HG02642 (cell line): Measurements from ENCODE around the gene EGLN1.

Source experiments
- ATAC-seq: cut with Tn5 transposase; IDR thresholded peaks from one replicate; pipeline ENCODE4 v1.9.1; 2021; ENCODE audit warnings: mild to moderate bottlenecking; ENCODE audit not compliant: unreplicated experiment, poor library complexity

Gene EGLN1

GRCh38 chr1:231401478-231401877, 20.6 kb downstream of the EGLN1 start:
- ATAC-seq = no peak

DNA sequence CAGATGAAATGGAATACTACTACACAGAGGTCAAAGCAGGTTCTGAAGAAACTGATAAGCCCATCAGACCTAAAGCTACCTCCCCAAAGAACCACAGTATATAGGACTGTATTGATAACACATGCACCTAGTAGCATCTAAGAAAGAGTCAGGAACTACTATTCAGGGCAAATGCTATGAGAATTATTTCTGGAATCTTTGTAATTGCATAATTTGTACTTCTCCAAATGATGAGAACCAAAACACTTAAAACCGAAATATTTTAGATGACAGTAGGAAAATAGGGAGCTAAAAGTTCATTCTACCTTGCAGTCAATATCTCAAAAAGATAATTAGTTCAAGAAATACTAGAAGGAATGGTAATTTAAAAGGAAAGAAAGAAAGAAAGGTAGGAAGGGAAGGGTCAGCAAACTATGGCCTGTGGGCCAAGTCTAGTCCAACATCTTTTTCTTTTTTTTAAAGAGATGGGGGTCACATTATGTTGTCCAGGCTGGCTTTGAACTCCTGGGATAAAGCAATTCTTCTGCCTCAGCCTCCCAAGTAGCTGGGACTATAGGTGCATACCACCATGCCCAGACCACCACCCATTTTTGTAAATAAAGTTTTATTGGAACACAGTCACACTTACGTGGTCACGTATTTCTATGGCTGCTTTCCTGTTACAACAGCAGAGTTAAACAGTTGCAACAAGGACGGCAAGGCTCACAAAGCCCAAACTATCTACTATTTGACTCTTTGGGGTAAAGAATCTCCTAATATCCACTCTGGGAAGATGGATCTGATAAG, 24.0 kb downstream of the EGLN1 start:
- no peak for ATAC-seq

DNA sequence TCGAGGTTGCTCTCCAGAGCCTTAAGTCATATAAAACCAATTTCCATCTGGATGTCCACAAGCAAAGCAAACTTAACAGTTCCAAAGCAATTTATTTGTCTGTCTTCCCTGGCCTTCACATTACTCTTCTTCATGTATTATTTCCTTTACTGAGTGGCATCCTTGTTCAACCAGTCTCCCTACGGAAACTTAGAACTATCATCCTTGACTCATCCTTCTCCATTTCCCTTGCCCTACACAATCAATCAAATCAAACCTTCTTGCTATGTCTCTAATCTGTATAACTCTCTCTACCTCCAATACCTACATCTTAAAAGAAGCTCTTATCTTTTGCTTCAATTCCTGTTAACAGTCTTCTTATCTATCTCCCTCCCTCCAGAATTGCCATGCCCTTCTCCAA, 25.4 kb downstream of the EGLN1 start:
- ATAC-seq = no peak

DNA sequence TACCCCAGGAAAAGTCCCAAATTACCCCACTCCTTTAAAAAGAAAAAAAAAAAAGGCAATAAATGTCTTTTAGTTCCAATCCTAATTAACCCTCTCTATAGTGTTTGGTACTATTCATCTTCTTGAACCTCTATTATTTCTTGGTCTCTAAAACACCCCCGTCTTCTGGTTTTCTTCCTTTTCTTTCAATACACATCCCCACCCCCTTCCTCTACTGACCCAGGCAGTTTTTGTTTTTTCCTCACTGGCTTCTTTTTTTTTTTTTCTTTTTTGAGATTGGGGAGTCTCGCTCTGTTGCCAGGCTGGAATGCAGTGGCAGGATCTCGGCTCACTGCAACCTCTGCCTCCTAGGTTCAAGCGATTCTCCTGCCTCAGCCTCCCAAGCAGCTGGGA, 26.1 kb downstream of the EGLN1 start:
- ATAC-seq = no peak

DNA sequence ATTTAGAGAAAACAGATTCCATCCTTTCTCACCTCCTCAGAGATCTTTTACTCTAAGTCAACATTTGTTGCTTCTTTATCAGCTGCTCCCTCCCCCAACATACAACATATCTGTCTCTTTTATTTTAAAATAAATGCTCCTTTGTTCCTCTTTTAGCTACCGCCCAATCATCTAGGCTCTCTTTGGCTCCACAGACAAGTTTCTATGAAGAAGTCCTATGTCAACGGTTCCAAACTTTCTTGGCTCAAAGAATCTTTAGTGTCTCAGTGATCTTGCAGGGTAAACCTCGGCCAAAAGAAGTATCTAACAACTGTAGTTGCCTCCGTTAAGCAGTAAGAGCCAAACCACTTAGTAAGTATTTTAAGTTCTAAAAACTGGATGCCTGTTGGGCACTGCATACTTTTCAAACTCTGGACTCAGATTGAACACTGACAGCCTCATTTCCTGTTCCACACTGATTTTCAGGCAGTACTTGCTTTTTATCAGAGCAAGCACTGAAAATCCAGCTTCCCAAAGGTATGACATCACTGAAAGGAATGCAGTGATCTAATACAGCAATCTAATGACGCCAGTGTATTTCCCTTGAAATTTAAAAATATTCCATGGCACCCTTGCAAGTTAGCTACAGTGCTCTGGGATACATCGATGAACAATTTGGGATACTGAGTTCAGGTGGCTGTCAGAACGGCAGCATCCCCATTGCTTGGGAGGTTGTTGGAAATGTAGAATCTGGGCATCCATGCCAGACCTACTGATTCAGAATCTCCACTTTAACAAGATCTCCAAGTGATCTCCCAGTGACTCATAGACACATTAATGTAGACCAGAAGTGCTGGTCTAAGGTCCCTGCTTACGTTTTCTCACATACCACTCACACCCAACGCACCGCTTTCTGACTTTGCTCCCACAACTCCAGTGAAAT, 26.8 kb downstream of the EGLN1 start:
- ATAC-seq = no peak

- ATAC-seq = no peak
Measured at GRCh38 chr1:231393668-231394067, 28.4 kb downstream of the EGLN1 start.

DNA sequence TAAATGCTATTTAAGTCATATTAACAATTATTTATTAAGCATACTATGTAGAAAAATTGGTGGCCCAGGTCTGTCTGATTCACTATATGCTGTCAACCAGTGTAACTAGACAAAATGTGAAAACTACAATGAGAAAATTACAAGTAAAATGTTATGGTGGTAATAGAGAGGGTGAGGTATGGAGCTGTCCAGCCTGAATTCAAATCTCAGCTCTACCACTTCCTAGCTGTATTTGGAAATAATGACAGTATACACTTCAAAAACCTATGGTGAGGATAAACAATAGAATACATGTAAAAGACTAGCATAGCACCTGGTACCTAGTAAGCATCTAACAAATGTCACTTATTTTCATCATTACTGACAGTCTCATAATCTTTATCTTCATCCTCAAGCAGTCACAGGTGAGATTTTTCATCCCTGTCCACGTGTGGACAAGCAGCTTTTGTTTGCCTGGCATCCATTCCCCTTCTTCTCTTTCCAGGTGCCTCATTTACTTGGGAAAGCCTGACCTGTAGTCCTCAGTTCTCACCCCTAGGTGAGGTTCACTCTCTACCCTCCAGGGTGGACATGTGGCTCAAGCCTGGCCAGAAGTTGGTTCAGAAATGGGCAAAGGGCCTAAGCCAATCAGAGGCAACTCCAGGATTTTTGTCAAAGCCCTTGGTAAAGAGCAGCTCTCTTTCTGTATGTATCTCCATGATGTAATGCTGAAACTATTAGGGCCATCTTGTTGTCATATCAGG, 29.5 kb downstream of the EGLN1 start:
- no peak for ATAC-seq

- ATAC-seq = no peak
Measured at GRCh38 chr1:231390071-231390470, 32.0 kb downstream of the EGLN1 start.

- no peak for ATAC-seq
Measured at GRCh38 chr1:231387770-231388669, 34.1 kb downstream of the EGLN1 start.

- ATAC-seq = no peak
Measured at GRCh38 chr1:231386466-231386865, 35.6 kb downstream of the EGLN1 start.

GRCh38 chr1:231385416-231385748, 36.7 kb downstream of the EGLN1 start:
- ATAC-seq = no peak

- no peak for ATAC-seq
Measured at GRCh38 chr1:231384696-231385415, 37.2 kb downstream of the EGLN1 start.

GRCh38 chr1:231383159-231383860, 38.8 kb downstream of the EGLN1 start:
- no peak for ATAC-seq

DNA sequence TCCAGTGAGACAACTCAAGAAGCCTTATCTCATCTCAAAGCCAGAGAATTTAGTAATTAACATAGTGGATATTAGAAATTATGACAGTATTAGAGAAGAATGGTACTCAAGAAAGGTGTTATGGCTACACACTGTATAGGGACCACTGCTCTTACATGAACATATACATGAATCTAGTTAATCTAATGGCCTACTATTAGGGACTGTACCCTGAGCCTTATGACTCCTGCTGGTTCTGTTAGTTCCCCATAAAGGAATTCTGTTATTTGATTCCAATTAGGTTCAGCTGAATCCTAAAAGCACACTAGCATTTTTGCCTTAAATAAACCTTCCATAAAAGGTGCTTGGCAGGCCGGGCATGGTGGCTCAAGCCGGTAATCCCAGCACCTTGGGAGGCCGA, 39.7 kb downstream of the EGLN1 start:
- ATAC-seq = no peak

DNA sequence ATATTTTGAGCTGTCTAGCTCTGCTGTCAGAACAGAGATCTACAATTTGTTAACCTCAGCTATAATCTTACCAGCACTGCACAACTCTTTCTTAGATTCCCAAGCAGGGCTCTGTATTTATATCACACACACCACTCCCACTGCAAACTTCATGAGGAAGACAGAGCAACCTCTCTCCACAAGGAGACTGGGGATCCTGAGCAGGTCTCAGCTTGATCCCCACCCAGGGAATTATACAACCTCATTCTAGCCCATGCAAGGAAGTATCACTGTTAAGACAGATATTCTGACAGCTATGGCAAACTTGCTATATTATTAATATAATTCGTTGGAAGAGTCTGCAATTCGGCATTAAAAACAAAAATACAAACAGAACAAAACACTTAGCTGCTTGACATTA, 40.4 kb downstream of the EGLN1 start:
- no peak for ATAC-seq

- ATAC-seq = peak; percentile 82
Measured at GRCh38 chr1:231376875-231377549, 45.1 kb downstream of the EGLN1 start.

DNA sequence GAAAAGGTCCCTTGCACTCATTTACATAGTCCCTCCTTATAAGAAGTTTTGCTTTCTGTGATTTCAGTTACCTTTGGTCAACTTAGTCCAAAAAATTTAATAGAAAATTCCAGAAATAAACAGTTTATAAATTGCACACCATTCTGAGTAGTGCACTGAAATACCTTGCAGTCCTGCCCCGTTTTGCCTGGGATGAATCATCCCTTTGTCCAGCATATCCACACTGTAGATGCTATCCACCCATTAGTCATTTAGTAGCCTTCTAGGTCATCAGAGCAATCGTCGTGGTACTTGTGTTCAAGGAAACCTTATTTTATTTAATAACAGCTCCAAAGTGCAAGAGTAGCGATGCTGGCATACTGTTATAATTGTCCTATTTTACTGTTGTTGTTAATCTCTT, 46.0 kb downstream of the EGLN1 start:
- no peak for ATAC-seq

DNA sequence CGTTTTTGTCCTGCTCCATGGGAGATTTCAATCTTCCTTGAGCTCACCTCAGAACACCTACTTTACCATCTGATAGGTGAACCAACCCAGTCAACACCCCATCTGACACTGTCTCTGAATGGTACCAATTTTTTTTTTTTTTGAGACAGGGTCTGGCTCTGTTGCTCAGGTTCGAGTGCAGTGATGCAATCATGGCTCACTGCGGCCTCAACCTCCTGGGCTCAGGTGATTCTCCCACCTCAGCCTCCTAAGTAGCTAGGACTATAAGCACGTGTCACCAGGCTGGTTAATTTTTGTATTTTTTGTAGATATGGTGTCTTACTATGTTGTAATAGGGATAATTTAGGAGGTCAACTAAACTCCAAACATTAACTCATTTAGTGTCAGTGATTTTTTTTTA, 47.7 kb downstream of the EGLN1 start:
- no peak for ATAC-seq
